SK-N-SH (cell line): ENCODE results near the gene DLG2. TPM values are rescaled to one million over a fixed set of nuclear protein-coding genes. Genes with fewer than 3 reads are reported as not detected.
"Not testable (repeated sequence)": the region's sequence is repeated elsewhere in the genome, so short reads cannot be mapped to it uniquely, and the experiment has no call there.

Experiments
- CTCF ChIA-PET: fragments of 300-600, 350-600 bp; formaldehyde crosslinking; extraction: SDS; loops from one replicate; lab custom pipeline; 2021; lab: Yijun Ruan, JAX
- POLR2A ChIA-PET: fragments of 350-600 bp; sonication (Branson Sonifier 250); formaldehyde crosslinking; extraction: SDS; loops from one replicate; lab custom pipeline; 2020; ENCODE audit warnings: antibody characterized with exemption, inconsistent platforms; lab: Yijun Ruan, JAX
- DNase-seq: peaks from one replicate; pipeline ENCODE4 v3.0.0; 2012
- H2AFZ ChIP-seq: fragments of 200-600 bp; sonication (generic); 2 replicates; pipeline ENCODE4 v1.8.1; 2016; ENCODE audit warnings: antibody characterized with exemption, mild to moderate bottlenecking, low read depth
- H3F3A ChIP-seq: fragments of 200-600 bp; sonication (generic); replicated peaks from 2 replicates; pipeline ENCODE3; 2016; ENCODE audit warnings: antibody characterized with exemption, mild to moderate bottlenecking; ENCODE audit not compliant: insufficient read depth
- H3K27ac ChIP-seq, 2 experiments: fragments of 200-500 bp in 1 of 2; fragments of 200-600 bp in 1 of 2; sonication (Bioruptor generic) in 1 of 2; sonication (generic), shearing (Covaris generic) in 1 of 2; 2 replicates each; pipeline versions ENCODE4 v1.5.1 to v1.6.1; 2014 to 2016; ENCODE audit warnings: low read depth in 2 of 2, inconsistent platforms in 1 of 2, low read length in 1 of 2, mild to moderate bottlenecking in 1 of 2, mixed read lengths in 1 of 2
- H3K27me3 ChIP-seq: fragments of 200-600 bp; sonication (generic), shearing (Covaris generic); 2 replicates; pipeline ENCODE4 v1.6.1; 2016; ENCODE audit warnings: mixed run types; ENCODE audit not compliant: insufficient read depth
- H3K36me3 ChIP-seq, 2 experiments: fragments of 200-500 bp in 1 of 2; fragments of 200-600 bp in 1 of 2; sonication (Bioruptor generic) in 1 of 2; sonication (generic) in 1 of 2; replicated peaks in 1 of 2; 2 replicates each; pipeline versions ENCODE3 to v1.5.1; 2014 to 2016; ENCODE audit warnings: low read length in 1 of 2, mild to moderate bottlenecking in 1 of 2; ENCODE audit not compliant: insufficient read depth in 2 of 2, control insufficient read depth in 1 of 2
- H3K4me1 ChIP-seq, 2 experiments: fragments of 200-500 bp in 1 of 2; fragments of 200-600 bp in 1 of 2; sonication (Bioruptor generic) in 1 of 2; sonication (generic), shearing (Covaris generic) in 1 of 2; 2 replicates each; pipeline versions ENCODE4 v1.5.1 to v1.6.1; 2014 to 2016; ENCODE audit warnings: low read depth in 1 of 2, low read length in 1 of 2, mixed run types in 1 of 2; ENCODE audit not compliant: insufficient read depth in 2 of 2, control insufficient read depth in 1 of 2
- H3K4me2 ChIP-seq: fragments of 200-600 bp; sonication (generic), shearing (Covaris generic); 2 replicates; pipeline ENCODE4 v1.6.1; 2017; ENCODE audit warnings: mixed run types
- H3K4me3 ChIP-seq, 2 experiments: fragments of 200-500 bp in 1 of 2; fragments of 200-600 bp in 1 of 2; sonication (Bioruptor generic) in 1 of 2; sonication (generic), shearing (Covaris generic) in 1 of 2; 2 replicates each; pipeline versions ENCODE4 v1.5.1 to v1.8.1; 2014 to 2016; ENCODE audit warnings: low read depth in 2 of 2, inconsistent platforms in 1 of 2, low read length in 1 of 2, mild to moderate bottlenecking in 1 of 2, mixed read lengths in 1 of 2, moderate library complexity in 1 of 2
- H3K79me2 ChIP-seq: fragments of 200-600 bp; sonication (generic); 2 replicates; pipeline ENCODE4 v1.8.1; 2017; ENCODE audit warnings: mild to moderate bottlenecking; ENCODE audit not compliant: insufficient read depth
- H3K9ac ChIP-seq: fragments of 200-600 bp; sonication (generic); 2 replicates; pipeline ENCODE4 v1.6.1; 2017; ENCODE audit warnings: mixed run types
- H3K9me2 ChIP-seq: fragments of 200-600 bp; sonication (generic); 2 replicates; pipeline ENCODE4 v1.6.1; 2017; ENCODE audit warnings: mixed run types
- H3K9me3 ChIP-seq: fragments of 200-600 bp; sonication (generic); 2 replicates; pipeline ENCODE4 v1.6.1; 2017; ENCODE audit warnings: mixed run types, mild to moderate bottlenecking, moderate library complexity
- H4K20me1 ChIP-seq: fragments of 200-600 bp; sonication (generic); 2 replicates; pipeline ENCODE4 v1.6.1; 2017; ENCODE audit warnings: mild to moderate bottlenecking, mixed run types; ENCODE audit not compliant: insufficient read depth
- CHD2 ChIP-seq: fragments of 150-350 bp; IDR thresholded peaks from 2 replicates; pipeline ENCODE4 v1.6.1; 2018; ENCODE audit warnings: low read length; ENCODE audit not compliant: partially characterized antibody
- CTCF ChIP-seq: fragments of 200-600 bp; sonication (generic); IDR thresholded peaks from 2 replicates; pipeline ENCODE4 v1.6.1; 2017; ENCODE audit warnings: antibody characterized with exemption, mild to moderate bottlenecking, moderate library complexity
- EP300 ChIP-seq, 2 experiments: IDR thresholded peaks; 2 replicates each; pipeline versions ENCODE4 v1.4.0 to v1.6.1; 2012; ENCODE audit warnings: borderline replicate concordance in 1 of 2, low read depth in 1 of 2, low read length in 1 of 2
- EZH2phosphoT487 ChIP-seq: fragments of 200-600 bp; sonication (generic); IDR thresholded peaks from 2 replicates; pipeline ENCODE4 v1.6.1; 2017; ENCODE audit warnings: low read depth, mixed run types, mild to moderate bottlenecking, antibody characterized with exemption, moderate library complexity, borderline replicate concordance
- FOXJ3 ChIP-seq: sonication (generic); formaldehyde crosslinking; IDR thresholded peaks from 2 replicates; pipeline ENCODE4 v1.5.1; 2020; ENCODE audit warnings: mild to moderate bottlenecking, missing genetic modification reagents
- NFIC ChIP-seq: IDR thresholded peaks from 2 replicates; pipeline ENCODE4 v1.4.0; 2012; ENCODE audit warnings: borderline replicate concordance
- NRF1 ChIP-seq: IDR thresholded peaks from 2 replicates; pipeline ENCODE4 v1.6.1; 2012; ENCODE audit warnings: low read depth, mild to moderate bottlenecking, low read length
- RCOR1 ChIP-seq: fragments of 150-350 bp; IDR thresholded peaks from 2 replicates; pipeline ENCODE4 v1.6.1; 2017; ENCODE audit warnings: antibody characterized with exemption, low read length
- RFX5 ChIP-seq: IDR thresholded peaks from 2 replicates; pipeline ENCODE4 v1.6.1; 2012; ENCODE audit warnings: mild to moderate bottlenecking, improper control_type of control experiment, low read length
- SIN3A ChIP-seq: IDR thresholded peaks from 2 replicates; pipeline ENCODE4 v1.6.1; 2012; ENCODE audit warnings: low read depth, mild to moderate bottlenecking, low read length, moderate library complexity, borderline replicate concordance
- TAF1 ChIP-seq: IDR thresholded peaks from 2 replicates; pipeline ENCODE4 v1.6.1; 2012; ENCODE audit warnings: low read depth, mild to moderate bottlenecking, low read length, moderate library complexity, borderline replicate concordance
- TEAD4 ChIP-seq: IDR thresholded peaks from 2 replicates; pipeline ENCODE4 v1.4.0; 2012; ENCODE audit warnings: mild to moderate bottlenecking, borderline replicate concordance; ENCODE audit not compliant: insufficient read depth
- YY1 ChIP-seq: IDR thresholded peaks from 2 replicates; pipeline ENCODE4 v1.4.0; 2012; ENCODE audit warnings: low read depth, mild to moderate bottlenecking
- WGBS: methylation state at CpG from one replicate; pipeline ENCODE4 v1.1.6; 2017; ENCODE audit warnings: low lambda C conversion rate; 5-methylcytosine and 5-hydroxymethylcytosine counted together
- polyA plus RNA-seq, 3 experiments: library from polyadenylated mRNA; depleted of rRNA; stranded (reverse); fragments of >200 nt; gene quantifications; 2 replicates each; pipeline ENCODE4 v1.2.3, GENCODE V29; 2012

DLG2 gene
- polyA plus RNA-seq, 1 of the 3 experiments (the other 2 are of a cell fraction) = 0.21 TPM

GRCh38 chr11:85359859-85360258 is 267.3 kb downstream of the DLG2 start (continued):
- TF ChIP-seq FOXJ3 (CRISPR knock-in tag) (no peak), RCOR1 (no peak), TAF1 (no peak), RFX5 (no peak), EP300 (IDR thresholded peaks at IDR 0.05; ENCODE audit: borderline replicate concordance in 1 of 2, low read depth in 1 of 2, low read length in 1 of 2) (no peak)
- TF ChIP-seq, all 33 proteins: peak for 0

GRCh38 chr11:85355921-85356320 is 271.2 kb downstream of the DLG2 start:
- Histone ChIP-seq H3K27ac (no peak overlapping the region), H3F3A (no peaks in the 10 kb centered on the region), H3K27me3 (no peaks in the 10 kb centered on the region), H3K79me2 (no peaks in the 10 kb centered on the region), H2AFZ (no peak overlapping the region), H4K20me1 (no peaks in the 10 kb centered on the region), H3K4me3 (no peak overlapping the region), H3K4me1 (no peaks in the 10 kb centered on the region), H3K9ac (no peak overlapping the region), H3K36me3 (no peaks in the 10 kb centered on the region), H3K9me3 (no peaks in the 10 kb centered on the region), H3K4me2 (no peak overlapping the region), H3K9me2 (no peaks in the 10 kb centered on the region)
- TF ChIP-seq CHD2 (no peak), NRF1 (no peak), CTCF (no peak), SIN3A (no peak), NFIC (no peak), YY1 (no peak), TEAD4 (no peak), EZH2phosphoT487 (no peak)
- CTCF ChIA-PET = no interaction called here
- POLR2A ChIA-PET = no interaction called here
- no peak for DNase-seq

GRCh38 chr11:85349539-85349938 is 277.6 kb downstream of the DLG2 start:
- POLR2A ChIA-PET, H3K9me2 ChIP-seq, H2AFZ ChIP-seq, DNase-seq, H3K4me2 ChIP-seq, H3K9ac ChIP-seq, H3K9me3 ChIP-seq, H4K20me1 ChIP-seq, H3K27me3 ChIP-seq, H3K27ac ChIP-seq, H3F3A ChIP-seq, H3K79me2 ChIP-seq, H3K36me3 ChIP-seq, H3K4me1 ChIP-seq, H3K4me3 ChIP-seq, CTCF ChIA-PET: not testable (repeated sequence)
- 4% methylated on average over 2 of the region's 2 CpGs for WGBS
